Right lobe of liver (tissue), 4 donors: ENCODE data around the gene TTC12.

Experiments
- POLR2A ChIP-seq: fragments of 450-650 bp; IDR thresholded peaks from one replicate; pipeline ENCODE4 v1.6.1; 2017; ENCODE audit warnings: antibody characterized with exemption, mild to moderate bottlenecking
- TF ChIP-seq, protein P1 (sequence below), 4 donors: fragments of 200-600 bp in 3 of 4; fragments of 450-650 bp in 1 of 4; IDR thresholded peaks; one replicate each; pipeline versions ENCODE4 v1.5.1 to v1.8.0; 2016 to 2022; ENCODE audit warnings: antibody characterized with exemption in 4 of 4, mild to moderate bottlenecking in 2 of 4
- donor health status: DM: no; HTN: no; CAD: no.
- donor health status: DM: no; HTN: no; CAD: no.
- donor health status: DM: no; HTN: yes; CAD: no.

DNA sequence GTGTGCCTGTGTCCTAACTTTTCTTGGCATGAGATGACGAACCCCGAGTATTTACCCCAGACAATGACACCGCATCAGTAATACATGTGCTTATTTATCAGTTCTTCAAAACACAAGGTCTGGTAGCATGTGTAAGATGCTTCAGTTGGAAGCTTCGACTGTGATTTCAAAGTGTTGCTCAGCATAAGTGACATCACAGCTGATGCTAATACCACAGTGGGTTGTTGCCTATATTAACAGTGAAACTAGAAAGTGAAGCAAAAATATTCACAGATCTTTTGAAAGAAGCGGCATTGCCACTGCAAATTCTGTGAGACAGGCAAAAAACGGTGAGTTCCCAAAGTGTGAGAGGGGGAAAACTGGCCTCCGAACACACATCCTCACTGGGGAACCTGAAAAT is 18.4 kb upstream of the TTC12 start:
- TF ChIP-seq, protein P1, sequence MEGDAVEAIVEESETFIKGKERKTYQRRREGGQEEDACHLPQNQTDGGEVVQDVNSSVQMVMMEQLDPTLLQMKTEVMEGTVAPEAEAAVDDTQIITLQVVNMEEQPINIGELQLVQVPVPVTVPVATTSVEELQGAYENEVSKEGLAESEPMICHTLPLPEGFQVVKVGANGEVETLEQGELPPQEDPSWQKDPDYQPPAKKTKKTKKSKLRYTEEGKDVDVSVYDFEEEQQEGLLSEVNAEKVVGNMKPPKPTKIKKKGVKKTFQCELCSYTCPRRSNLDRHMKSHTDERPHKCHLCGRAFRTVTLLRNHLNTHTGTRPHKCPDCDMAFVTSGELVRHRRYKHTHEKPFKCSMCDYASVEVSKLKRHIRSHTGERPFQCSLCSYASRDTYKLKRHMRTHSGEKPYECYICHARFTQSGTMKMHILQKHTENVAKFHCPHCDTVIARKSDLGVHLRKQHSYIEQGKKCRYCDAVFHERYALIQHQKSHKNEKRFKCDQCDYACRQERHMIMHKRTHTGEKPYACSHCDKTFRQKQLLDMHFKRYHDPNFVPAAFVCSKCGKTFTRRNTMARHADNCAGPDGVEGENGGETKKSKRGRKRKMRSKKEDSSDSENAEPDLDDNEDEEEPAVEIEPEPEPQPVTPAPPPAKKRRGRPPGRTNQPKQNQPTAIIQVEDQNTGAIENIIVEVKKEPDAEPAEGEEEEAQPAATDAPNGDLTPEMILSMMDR (IDR thresholded peaks at IDR 0.05): no peak
- TF ChIP-seq POLR2A: no peak
